Pons (tissue), 1 donor: ENCODE measurements around the gene ITGB1BP1.
A peak's percentile ranks its signal among the peaks of the same experiment; 100 is the strongest.

Experiments
- DNase-seq: peaks from one replicate; pipeline ENCODE4 v3.0.0-alpha.2; 2016; ENCODE audit warnings: low spot score

Gene ITGB1BP1

GRCh38 chr2:9424447-9425164 lies 1.3 kb upstream of the ITGB1BP1 start:
- DNase-seq: no peak

- peak; percentile 20 for DNase-seq
Observed at GRCh38 chr2:9423922-9424272, 569 bp upstream of the ITGB1BP1 start.

GRCh38 chr2:9422321-9423099 lies 818 bp downstream of the ITGB1BP1 start:
- DNase-seq: peak; percentile 71

GRCh38 chr2:9420495-9420894 lies 2.8 kb downstream of the ITGB1BP1 start:
- DNase-seq: no peak

GRCh38 chr2:9419541-9419940 lies 3.8 kb downstream of the ITGB1BP1 start:
- no peak for DNase-seq

GRCh38 chr2:9418746-9419145 lies 4.6 kb downstream of the ITGB1BP1 start:
- DNase-seq: no peak

GRCh38 chr2:9417725-9418124 lies 5.6 kb downstream of the ITGB1BP1 start:
- no peak for DNase-seq

- DNase-seq: no peak
Observed at GRCh38 chr2:9416962-9417316, 6.4 kb downstream of the ITGB1BP1 start.

- DNase-seq: no peak
Observed at GRCh38 chr2:9416267-9416961, 6.9 kb downstream of the ITGB1BP1 start.

- no peak for DNase-seq
Observed at GRCh38 chr2:9415516-9416169, 7.7 kb downstream of the ITGB1BP1 start.

- no peak for DNase-seq
Observed at GRCh38 chr2:9412781-9413180, 10.5 kb downstream of the ITGB1BP1 start.

GRCh38 chr2:9410108-9410507 lies 13.2 kb downstream of the ITGB1BP1 start:
- no peak for DNase-seq

- no peak for DNase-seq
Observed at GRCh38 chr2:9408641-9409151, 14.6 kb downstream of the ITGB1BP1 start.

- DNase-seq: no peak
Observed at GRCh38 chr2:9407363-9407811, 15.9 kb downstream of the ITGB1BP1 start.

GRCh38 chr2:9406529-9407362 lies 16.6 kb downstream of the ITGB1BP1 start:
- no peak for DNase-seq

- no peak for DNase-seq
Observed at GRCh38 chr2:9405636-9406035, 17.7 kb downstream of the ITGB1BP1 start.

- no peak for DNase-seq
Observed at GRCh38 chr2:9404451-9404850, 18.9 kb downstream of the ITGB1BP1 start.

GRCh38 chr2:9403924-9404323 lies 19.4 kb downstream of the ITGB1BP1 start:
- no peak for DNase-seq

GRCh38 chr2:9401646-9402371 lies 21.5 kb downstream of the ITGB1BP1 start:
- no peak for DNase-seq

GRCh38 chr2:9401059-9401547 lies 22.2 kb downstream of the ITGB1BP1 start:
- no peak for DNase-seq
